A549 (cell line): ENCODE data around the gene RPS8. TPM values are rescaled to one million over a fixed set of nuclear protein-coding genes. Genes with fewer than 3 reads are reported as not detected.
A peak's percentile ranks its signal among the peaks of the same experiment; 100 is the strongest.

Source experiments
- ATAC-seq, 2 experiments: fragments of 200-7000 bp in 1 of 2; fragments of >200 bp in 1 of 2; cut with Nextera tagmentation in 1 of 2; cut with Tn5 transposase in 1 of 2; 3 replicates each; pipeline versions ENCODE4 v1.8.0 to v1.9.1; 2018 to 2020; ENCODE audit warnings: mild to moderate bottlenecking in 1 of 2, moderate library complexity in 1 of 2
- CTCF ChIA-PET: fragments of 300-600 bp; sonication (Branson Sonifier 250); formaldehyde crosslinking; extraction: SDS; loops from one replicate; lab custom pipeline; 2021; ENCODE audit warnings: antibody characterized with exemption, inconsistent platforms; lab: Yijun Ruan, JAX
- POLR2A ChIA-PET: fragments of 350-600 bp; formaldehyde crosslinking; extraction: SDS; loops from one replicate; lab custom pipeline; 2021; ENCODE audit warnings: antibody characterized with exemption, inconsistent platforms; lab: Yijun Ruan, JAX
- DNase-seq, 2 experiments: peaks; one replicate each; pipeline versions ENCODE4 v3.0.0 to v3.0.0-alpha.2; 2011 to 2016; ENCODE audit warnings: low read depth in 1 of 2, low spot score in 1 of 2
- FAIRE-seq: peaks from 2 replicates; lab custom pipeline; 2011; peaks lifted over from hg19 to GRCh38; lab: Jason Lieb, UNC
- H3K27ac ChIP-seq, 2 experiments: fragments of >200 bp; sonication (Bioruptor Twin); formaldehyde crosslinking; 3 replicates each; pipeline ENCODE4 v1.5.1; 2016 to 2017
- H3K4me1 ChIP-seq: fragments of >200 bp; sonication (Bioruptor Twin); formaldehyde crosslinking; 3 replicates; pipeline ENCODE4 v1.6.1; 2016
- H3K4me2 ChIP-seq: fragments of >200 bp; sonication (Bioruptor Twin); formaldehyde crosslinking; 3 replicates; pipeline ENCODE4 v1.6.1; 2016
- H3K4me3 ChIP-seq: fragments of >200 bp; sonication (Bioruptor Twin); formaldehyde crosslinking; 3 replicates; pipeline ENCODE4 v1.5.1; 2016
- H3K9me3 ChIP-seq: fragments of >200 bp; sonication (Bioruptor Twin); formaldehyde crosslinking; 3 replicates; pipeline ENCODE4 v1.6.1; 2016
- CHD4 ChIP-seq: fragments of 200-600 bp; sonication (generic); IDR thresholded peaks from 2 replicates; pipeline ENCODE4 v1.6.1; 2016; ENCODE audit warnings: antibody characterized with exemption, mild to moderate bottlenecking, borderline replicate concordance
- EHF ChIP-seq: fragments of 250-450 bp; sonication (Bioruptor Pico); IDR thresholded peaks from 2 replicates; pipeline ENCODE4 v1.5.0; 2020; ENCODE audit warnings: mild to moderate bottlenecking
- FOSB ChIP-seq: fragments of 250-450 bp; sonication (Bioruptor Pico); IDR thresholded peaks from 2 replicates; pipeline ENCODE4 v1.5.0; 2020; ENCODE audit warnings: mild to moderate bottlenecking, moderate library complexity
- FOXS1 ChIP-seq: fragments of 250-450 bp; sonication (Bioruptor Pico); IDR thresholded peaks from 2 replicates; pipeline ENCODE4 v1.5.0; 2020; ENCODE audit warnings: mild to moderate bottlenecking, moderate library complexity
- HEYL ChIP-seq: fragments of 250-450 bp; sonication (Bioruptor Pico); IDR thresholded peaks from 2 replicates; pipeline ENCODE4 v1.8.0; 2021; ENCODE audit warnings: mild to moderate bottlenecking, moderate library complexity
- JUN ChIP-seq, 2 experiments: fragments of >200 bp; sonication (Bioruptor Twin); formaldehyde crosslinking; IDR thresholded peaks; 2 replicates in 1 of 2; 3 replicates in 1 of 2; pipeline ENCODE4 v1.6.1; 2016 to 2017
- KDM1A ChIP-seq: fragments of 200-600 bp; sonication (generic); IDR thresholded peaks from 2 replicates; pipeline ENCODE4 v1.6.1; 2016; ENCODE audit warnings: low read depth, mild to moderate bottlenecking
- KDM5A ChIP-seq: fragments of 200-600 bp; sonication (generic); IDR thresholded peaks from 2 replicates; pipeline ENCODE4 v1.6.1; 2016; ENCODE audit warnings: antibody characterized with exemption, mild to moderate bottlenecking
- MAFK ChIP-seq: fragments of 450-650 bp; IDR thresholded peaks from 2 replicates; pipeline ENCODE4 v1.6.1; 2014; ENCODE audit not compliant: partially characterized antibody
- MYC ChIP-seq: IDR thresholded peaks from 2 replicates; pipeline ENCODE4 v1.6.1; 2012; ENCODE audit warnings: mild to moderate bottlenecking, inconsistent platforms, low read length, improper control_type of control experiment, borderline replicate concordance
- NR3C1 ChIP-seq: fragments of >200 bp; sonication (Bioruptor Twin); formaldehyde crosslinking; IDR thresholded peaks from 3 replicates; pipeline ENCODE4 v1.6.1; 2017
- PHF8 ChIP-seq: fragments of 200-600 bp; sonication (generic); IDR thresholded peaks from 2 replicates; pipeline ENCODE4 v1.6.1; 2016; ENCODE audit warnings: low read depth, mild to moderate bottlenecking, antibody characterized with exemption, moderate library complexity, borderline replicate concordance
- RAD21 ChIP-seq, 2 experiments: fragments of >200 bp in 1 of 2; sonication (Bioruptor Twin) in 1 of 2; formaldehyde crosslinking in 1 of 2; IDR thresholded peaks in 1 of 2; conservative IDR thresholded peaks in 1 of 2; 2 replicates in 1 of 2; 3 replicates in 1 of 2; pipeline ENCODE4 v1.6.1; 2012 to 2018; ENCODE audit warnings: inconsistent platforms in 1 of 2
- RCOR1 ChIP-seq: fragments of 150-350 bp; IDR thresholded peaks from 2 replicates; pipeline ENCODE4 v1.6.1; 2014; ENCODE audit warnings: antibody characterized with exemption, low read length, low read depth
- RFX5 ChIP-seq: fragments of 450-650 bp; IDR thresholded peaks from 2 replicates; pipeline ENCODE4 v1.7.1; 2014; ENCODE audit warnings: antibody characterized with exemption, mild to moderate bottlenecking, moderate library complexity
- ZSCAN20 ChIP-seq: fragments of 250-450 bp; sonication (Bioruptor Pico); IDR thresholded peaks from 2 replicates; pipeline ENCODE4 v1.8.0; 2022; ENCODE audit warnings: mild to moderate bottlenecking, moderate library complexity
- WGBS: methylation state at CpG from one replicate; pipeline ENCODE4 v1.1.6; 2017; ENCODE audit errors: missing lambda C conversion rate; 5-methylcytosine and 5-hydroxymethylcytosine counted together
- polyA plus RNA-seq, 4 experiments: library from polyadenylated mRNA; depleted of rRNA in 3 of 4; stranded (reverse); fragments of >200 nt; fragmentation: RNase III in 1 of 4; extraction: RNeasy Plus Mini Kit Qiagen cat#74134 plus additional on column Dnase treatment in 1 of 4; gene quantifications; 2 replicates in 3 of 4; 3 replicates in 1 of 4; pipeline ENCODE4 v1.2.3, GENCODE V29; 2011 to 2017
- TF ChIP-seq, protein P1 (sequence below): fragments of 450-650 bp; IDR thresholded peaks from 2 replicates; pipeline ENCODE4 v1.6.1; 2014; ENCODE audit warnings: antibody characterized with exemption
- TF ChIP-seq, protein P2 (sequence below): fragments of 200-600 bp; sonication (generic); IDR thresholded peaks from 2 replicates; pipeline ENCODE4 v1.6.1; 2016; ENCODE audit warnings: antibody characterized with exemption, mild to moderate bottlenecking, moderate library complexity
- TF ChIP-seq, protein P3 (sequence below): IDR thresholded peaks from 2 replicates; pipeline ENCODE4 v1.6.1; 2012
- TF ChIP-seq, protein P4 (sequence below): fragments of 250-450 bp; sonication (Bioruptor Pico); IDR thresholded peaks from 2 replicates; pipeline ENCODE4 v1.5.0; 2020; ENCODE audit warnings: low read depth, mild to moderate bottlenecking, moderate library complexity

Gene RPS8
- polyA plus RNA-seq, 2 of the 4 experiments (the other 2 are of a cell fraction), result 1,577 to 1,820 TPM

DNA sequence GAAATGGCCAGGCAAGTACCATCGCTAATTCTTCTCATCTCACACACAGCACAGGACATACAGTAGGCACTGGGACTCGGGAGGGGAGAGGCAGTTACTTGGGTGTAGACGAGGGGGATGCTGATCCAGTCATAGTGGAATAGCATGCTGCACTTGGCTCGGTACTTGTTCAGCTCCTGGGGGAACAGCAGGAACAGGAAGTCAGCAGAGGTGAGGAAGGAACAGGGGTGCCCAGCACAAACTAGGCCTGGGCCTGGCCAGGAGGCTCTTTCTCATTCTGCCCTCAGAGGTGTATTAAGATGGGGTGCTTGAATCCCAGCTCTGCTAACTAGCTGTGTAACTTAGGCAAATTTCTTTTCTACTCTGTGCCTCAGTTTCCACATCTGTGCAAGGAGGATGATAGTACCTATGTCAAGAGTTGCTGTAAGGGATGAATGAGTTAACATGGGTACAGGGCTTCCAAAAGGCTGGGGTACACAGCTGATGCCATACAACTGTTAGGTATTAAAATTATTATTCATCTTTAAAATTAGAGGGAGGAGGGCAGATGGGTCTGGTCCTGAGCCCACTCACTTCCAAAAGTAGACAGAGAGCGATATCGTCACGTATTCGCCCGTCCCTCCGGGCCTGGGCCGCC lies 10.3 kb downstream of the RPS8 start:
- ATAC-seq, result no peak
- ChIA-PET POLR2A (interaction anchor here (1.6 to 1.8 kb wide), 2 partner anchors 10 to 34 kb away, joined by 4 to 11 read pairs; partner anchors contain the start of gene RPS8), CTCF (interaction anchor here (0.7 to 7.1 kb wide), 12 partner anchors 8 to 110 kb away, joined by 3 to 44 read pairs (median 4); partner anchors contain the start of genes BTBD19, KIF2C and PLK3)
- Histone ChIP-seq H3K4me1 (peaks cover 6% of the 10 kb centered on the region), H3K27ac (peak overlapping the region; percentile 89 to 93), H3K9me3 (no peaks in the 10 kb centered on the region), H3K4me2 (peak overlapping the region; percentile 97), H3K4me3 (peak overlapping the region; percentile 49)
- WGBS, result 31% methylated on average over 10 of the region's 11 CpGs
- no peak for FAIRE-seq
- TF ChIP-seq, protein P1, sequence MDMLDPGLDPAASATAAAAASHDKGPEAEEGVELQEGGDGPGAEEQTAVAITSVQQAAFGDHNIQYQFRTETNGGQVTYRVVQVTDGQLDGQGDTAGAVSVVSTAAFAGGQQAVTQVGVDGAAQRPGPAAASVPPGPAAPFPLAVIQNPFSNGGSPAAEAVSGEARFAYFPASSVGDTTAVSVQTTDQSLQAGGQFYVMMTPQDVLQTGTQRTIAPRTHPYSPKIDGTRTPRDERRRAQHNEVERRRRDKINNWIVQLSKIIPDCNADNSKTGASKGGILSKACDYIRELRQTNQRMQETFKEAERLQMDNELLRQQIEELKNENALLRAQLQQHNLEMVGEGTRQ, result no peak
- TF ChIP-seq EHF (CRISPR knock-in tag) (no peak), PHF8 (no peak), JUN (IDR thresholded peaks at IDR 0.05) (no peak), KDM5A (no peak), NR3C1 (no peak), RAD21 (conservative IDR thresholded peaks at IDR 0.05 in 1 of 2, IDR thresholded peaks at IDR 0.05 in 1 of 2) (no peak), FOSB (CRISPR knock-in tag) (no peak), FOXS1 (no peak), MAFK (no peak), KDM1A (no peak), RCOR1 (no peak), HEYL (no peak), MYC (no peak), RFX5 (no peak), CHD4 (no peak), ZSCAN20 (CRISPR knock-in tag) (no peak)
- TF ChIP-seq, protein P2, sequence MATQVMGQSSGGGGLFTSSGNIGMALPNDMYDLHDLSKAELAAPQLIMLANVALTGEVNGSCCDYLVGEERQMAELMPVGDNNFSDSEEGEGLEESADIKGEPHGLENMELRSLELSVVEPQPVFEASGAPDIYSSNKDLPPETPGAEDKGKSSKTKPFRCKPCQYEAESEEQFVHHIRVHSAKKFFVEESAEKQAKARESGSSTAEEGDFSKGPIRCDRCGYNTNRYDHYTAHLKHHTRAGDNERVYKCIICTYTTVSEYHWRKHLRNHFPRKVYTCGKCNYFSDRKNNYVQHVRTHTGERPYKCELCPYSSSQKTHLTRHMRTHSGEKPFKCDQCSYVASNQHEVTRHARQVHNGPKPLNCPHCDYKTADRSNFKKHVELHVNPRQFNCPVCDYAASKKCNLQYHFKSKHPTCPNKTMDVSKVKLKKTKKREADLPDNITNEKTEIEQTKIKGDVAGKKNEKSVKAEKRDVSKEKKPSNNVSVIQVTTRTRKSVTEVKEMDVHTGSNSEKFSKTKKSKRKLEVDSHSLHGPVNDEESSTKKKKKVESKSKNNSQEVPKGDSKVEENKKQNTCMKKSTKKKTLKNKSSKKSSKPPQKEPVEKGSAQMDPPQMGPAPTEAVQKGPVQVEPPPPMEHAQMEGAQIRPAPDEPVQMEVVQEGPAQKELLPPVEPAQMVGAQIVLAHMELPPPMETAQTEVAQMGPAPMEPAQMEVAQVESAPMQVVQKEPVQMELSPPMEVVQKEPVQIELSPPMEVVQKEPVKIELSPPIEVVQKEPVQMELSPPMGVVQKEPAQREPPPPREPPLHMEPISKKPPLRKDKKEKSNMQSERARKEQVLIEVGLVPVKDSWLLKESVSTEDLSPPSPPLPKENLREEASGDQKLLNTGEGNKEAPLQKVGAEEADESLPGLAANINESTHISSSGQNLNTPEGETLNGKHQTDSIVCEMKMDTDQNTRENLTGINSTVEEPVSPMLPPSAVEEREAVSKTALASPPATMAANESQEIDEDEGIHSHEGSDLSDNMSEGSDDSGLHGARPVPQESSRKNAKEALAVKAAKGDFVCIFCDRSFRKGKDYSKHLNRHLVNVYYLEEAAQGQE, result no peak
- TF ChIP-seq, protein P3, sequence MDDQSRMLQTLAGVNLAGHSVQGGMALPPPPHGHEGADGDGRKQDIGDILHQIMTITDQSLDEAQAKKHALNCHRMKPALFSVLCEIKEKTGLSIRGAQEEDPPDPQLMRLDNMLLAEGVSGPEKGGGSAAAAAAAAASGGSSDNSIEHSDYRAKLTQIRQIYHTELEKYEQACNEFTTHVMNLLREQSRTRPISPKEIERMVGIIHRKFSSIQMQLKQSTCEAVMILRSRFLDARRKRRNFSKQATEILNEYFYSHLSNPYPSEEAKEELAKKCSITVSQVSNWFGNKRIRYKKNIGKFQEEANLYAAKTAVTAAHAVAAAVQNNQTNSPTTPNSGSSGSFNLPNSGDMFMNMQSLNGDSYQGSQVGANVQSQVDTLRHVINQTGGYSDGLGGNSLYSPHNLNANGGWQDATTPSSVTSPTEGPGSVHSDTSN, result no peak
- TF ChIP-seq, protein P4, sequence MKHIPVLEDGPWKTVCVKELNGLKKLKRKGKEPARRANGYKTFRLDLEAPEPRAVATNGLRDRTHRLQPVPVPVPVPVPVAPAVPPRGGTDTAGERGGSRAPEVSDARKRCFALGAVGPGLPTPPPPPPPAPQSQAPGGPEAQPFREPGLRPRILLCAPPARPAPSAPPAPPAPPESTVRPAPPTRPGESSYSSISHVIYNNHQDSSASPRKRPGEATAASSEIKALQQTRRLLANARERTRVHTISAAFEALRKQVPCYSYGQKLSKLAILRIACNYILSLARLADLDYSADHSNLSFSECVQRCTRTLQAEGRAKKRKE (CRISPR knock-in tag), result no peak
- no peak for DNase-seq
